ENCODE data around the gene PGBD2.
A peak's percentile ranks its signal among the peaks of the same experiment; 100 is the strongest.

Gene PGBD2

DNA sequence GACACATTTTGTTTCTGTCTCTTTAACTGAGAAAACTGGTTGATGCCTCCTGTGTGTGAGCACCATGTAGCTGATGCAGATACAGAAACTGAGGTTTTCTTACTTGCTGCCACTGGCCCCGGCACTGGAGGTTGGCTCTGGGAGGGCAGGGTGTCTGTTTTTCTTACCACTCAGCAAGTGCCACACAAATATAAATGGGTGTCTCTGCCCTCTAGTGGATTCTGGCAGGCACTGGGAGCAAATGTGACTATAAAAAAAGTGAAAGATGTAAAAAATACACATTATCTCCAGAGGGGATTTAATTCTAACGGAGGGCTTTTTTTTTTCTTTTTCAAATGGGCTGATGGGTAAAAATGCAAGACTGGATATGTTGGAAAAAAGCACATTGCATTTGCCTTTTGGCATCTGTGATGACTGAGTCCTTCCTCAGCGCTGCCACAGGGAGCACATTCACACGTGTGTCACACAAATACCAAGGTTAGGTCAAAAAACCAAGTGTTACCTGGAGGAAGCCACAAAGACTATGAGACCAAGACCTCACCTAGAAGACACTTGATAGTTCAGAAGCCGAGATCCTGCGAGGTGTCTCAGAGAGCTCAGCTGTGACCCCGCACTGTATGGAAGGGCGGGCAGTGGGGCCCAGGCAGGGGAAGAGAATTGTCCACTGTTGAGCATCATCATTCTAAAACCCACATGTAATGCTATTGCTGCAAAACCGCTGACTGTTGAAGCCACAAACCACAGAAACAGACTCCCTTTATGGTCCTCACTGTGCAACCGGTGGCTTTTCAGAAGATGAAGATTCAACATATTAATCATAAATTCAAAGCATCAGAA lies 18.9 kb downstream of the PGBD2 start:
- TF ChIP-seq ZBTB7A (IDR thresholded peaks at IDR 0.05; ENCODE audit: low read depth) (no peak), RAD21 (IDR thresholded peaks at IDR 0.05; ENCODE audit: low read depth) (peak; percentile 74)

DNA sequence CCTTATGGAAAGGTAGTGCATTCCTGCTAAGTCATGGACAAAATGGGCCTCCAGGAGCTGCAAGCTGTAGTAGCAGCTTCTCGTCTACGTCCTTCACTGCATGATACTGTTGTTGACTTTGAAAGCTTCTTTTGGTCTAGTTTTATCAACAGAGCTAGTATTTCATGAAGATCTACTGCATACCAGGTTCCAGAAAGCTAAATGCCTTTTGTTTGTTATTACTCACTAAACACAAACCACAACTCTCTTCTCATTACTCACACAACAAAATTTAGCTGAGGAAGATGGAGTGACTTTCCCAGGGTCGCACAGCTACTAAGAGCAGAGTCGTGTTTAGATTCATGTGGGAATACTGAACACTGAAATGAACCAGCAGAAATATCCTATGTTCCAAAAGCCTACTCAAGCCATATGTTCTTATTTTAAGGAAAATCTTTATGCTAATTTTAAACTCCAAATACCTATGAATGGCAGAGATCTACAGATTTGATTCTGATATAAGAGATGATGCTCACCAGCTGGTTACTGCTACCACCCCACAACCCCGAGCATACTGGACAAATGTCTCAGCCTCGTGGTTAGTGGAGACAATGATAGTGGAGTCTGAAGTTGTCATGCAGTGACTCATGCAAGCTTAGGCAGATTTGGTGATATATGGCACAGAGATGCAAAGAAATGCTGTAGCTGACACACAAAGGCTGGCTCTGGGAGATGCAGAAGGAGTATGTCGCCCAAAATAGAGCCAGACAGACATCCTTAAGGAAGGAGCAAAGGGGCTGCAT lies 20.6 kb downstream of the PGBD2 start:
- TF ChIP-seq TCF12 (IDR thresholded peaks at IDR 0.05; ENCODE audit: low read depth): no peak
- TF ChIP-seq TAF1 (IDR thresholded peaks at IDR 0.05; ENCODE audit: low read depth): no peak
- no peak for TF ChIP-seq EGR1 (IDR thresholded peaks at IDR 0.05)
- TF ChIP-seq EP300 (IDR thresholded peaks at IDR 0.05; ENCODE audit: borderline replicate concordance): no peak
- no peak for TF ChIP-seq FOXM1 (IDR thresholded peaks at IDR 0.05; ENCODE audit: borderline replicate concordance, low read depth)

All from Ishikawa (cell line).